HG03575 (cell line): ENCODE results near the gene ADAM23.
"Not testable (repeated sequence)": the region's sequence is repeated elsewhere in the genome, so short reads cannot be mapped to it uniquely, and the experiment has no call there.

Experiments
- ATAC-seq: cut with Tn5 transposase; IDR thresholded peaks from one replicate; pipeline ENCODE4 v1.9.1; 2021; ENCODE audit not compliant: unreplicated experiment, insufficient number of reproducible peaks, low FRiP score; ENCODE audit errors: extremely low read depth

The ADAM23 gene

GRCh38 chr2:206442833-206443734 is at the start of gene ADAM23:
ADAM23 (plus strand) TSS chr2:206443532; CDS start chr2:206443867, 335 bp downstream.
- no peak for ATAC-seq

GRCh38 chr2:206396211-206396610 is 47.1 kb upstream of the ADAM23 start:
- ATAC-seq: no peak

GRCh38 chr2:206402956-206403569 is 40.3 kb upstream of the ADAM23 start:
- ATAC-seq: not testable (repeated sequence)

- no peak for ATAC-seq
These were observed 34.7 kb upstream of the ADAM23 start for GRCh38 chr2:206408323-206409320.

GRCh38 chr2:206410714-206411113 is 32.6 kb upstream of the ADAM23 start:
- no peak for ATAC-seq

- no peak for ATAC-seq
These were observed 27.6 kb upstream of the ADAM23 start for GRCh38 chr2:206415618-206416243.

GRCh38 chr2:206418968-206419367 is 24.4 kb upstream of the ADAM23 start:
- no peak for ATAC-seq

- ATAC-seq: no peak
These were observed 22.6 kb upstream of the ADAM23 start for GRCh38 chr2:206420721-206421120.

GRCh38 chr2:206422493-206422892 is 20.8 kb upstream of the ADAM23 start:
- no peak for ATAC-seq

GRCh38 chr2:206423147-206423546 is 20.2 kb upstream of the ADAM23 start:
- no peak for ATAC-seq

GRCh38 chr2:206424134-206424533 is 19.2 kb upstream of the ADAM23 start:
- ATAC-seq: no peak

- ATAC-seq: no peak
These were observed 14.5 kb upstream of the ADAM23 start for GRCh38 chr2:206428783-206429182.

GRCh38 chr2:206430452-206430851 is 12.9 kb upstream of the ADAM23 start:
- ATAC-seq: no peak

- ATAC-seq: no peak
These were observed 11.9 kb upstream of the ADAM23 start for GRCh38 chr2:206431439-206431838.

GRCh38 chr2:206432193-206433082 is 10.9 kb upstream of the ADAM23 start:
- ATAC-seq: no peak

- ATAC-seq: no peak
These were observed 10.1 kb upstream of the ADAM23 start for GRCh38 chr2:206433190-206433589.

- ATAC-seq: no peak
These were observed 9.6 kb upstream of the ADAM23 start for GRCh38 chr2:206433686-206434085.

- no peak for ATAC-seq
These were observed 7.6 kb upstream of the ADAM23 start for GRCh38 chr2:206435742-206436141.
